SIG-M5 (cell line): ENCODE data around the gene CAMK2D.

Experiments
- DNase-seq: peaks from one replicate; lab custom pipeline; 2025; lab: John Stamatoyannopoulos, UW

The CAMK2D gene

DNA sequence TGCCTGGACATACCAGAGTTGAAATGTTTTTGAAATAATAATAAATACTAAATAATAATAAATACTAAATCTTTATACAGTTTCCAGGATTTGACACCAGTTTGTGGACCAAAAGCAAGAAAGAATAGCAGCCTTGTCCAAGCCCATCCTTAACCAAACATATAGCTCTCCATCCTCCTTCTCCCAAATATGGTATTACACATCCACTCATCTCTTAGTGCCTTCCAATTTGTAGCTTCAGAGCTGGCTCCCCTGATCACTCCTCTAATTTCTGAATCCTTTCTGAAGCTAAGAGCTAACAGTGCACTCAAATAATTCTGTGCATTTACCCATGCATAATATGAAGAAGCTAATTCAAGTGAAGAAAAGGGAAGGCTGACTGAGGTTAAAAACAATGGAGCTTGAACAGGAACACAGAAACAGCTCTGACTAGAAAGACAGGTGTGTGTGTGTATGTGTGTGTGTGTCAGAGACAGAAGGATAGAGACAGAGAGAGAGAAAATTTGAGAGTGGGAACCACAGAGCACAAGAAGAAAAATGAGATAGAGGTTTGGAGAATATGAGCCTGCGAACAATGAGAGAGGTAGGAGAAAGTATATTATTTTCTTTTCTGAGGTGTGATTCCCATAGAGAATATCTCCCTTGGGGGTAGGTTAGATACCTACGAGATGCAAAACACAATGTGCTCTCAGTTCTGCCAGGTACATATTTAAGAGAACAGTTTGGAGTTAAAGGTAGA, 123.5 kb downstream of the CAMK2D start:
- DNase-seq = no peak

- DNase-seq = no peak
These were observed 124.2 kb downstream of the CAMK2D start for GRCh38 chr4:113637363-113637762.

DNA sequence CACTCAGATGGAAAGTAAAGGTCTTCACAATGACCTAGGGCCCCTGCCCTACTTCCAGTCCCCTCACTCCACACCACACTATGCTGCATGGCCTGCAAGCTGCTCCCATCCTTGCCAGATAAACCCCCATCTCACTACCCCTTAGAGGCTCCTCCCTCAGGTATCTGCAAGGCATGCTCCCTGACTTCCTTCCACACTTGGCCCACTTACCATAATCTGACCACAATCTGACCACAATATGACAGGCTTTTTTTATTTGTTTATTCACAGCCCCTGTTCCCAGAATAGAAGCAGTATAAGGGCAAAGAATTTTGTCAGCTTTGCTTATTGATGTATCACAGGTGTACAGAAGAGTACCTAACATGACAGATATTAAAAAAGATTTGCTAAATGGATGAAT, 124.7 kb downstream of the CAMK2D start:
- DNase-seq = no peak

DNA sequence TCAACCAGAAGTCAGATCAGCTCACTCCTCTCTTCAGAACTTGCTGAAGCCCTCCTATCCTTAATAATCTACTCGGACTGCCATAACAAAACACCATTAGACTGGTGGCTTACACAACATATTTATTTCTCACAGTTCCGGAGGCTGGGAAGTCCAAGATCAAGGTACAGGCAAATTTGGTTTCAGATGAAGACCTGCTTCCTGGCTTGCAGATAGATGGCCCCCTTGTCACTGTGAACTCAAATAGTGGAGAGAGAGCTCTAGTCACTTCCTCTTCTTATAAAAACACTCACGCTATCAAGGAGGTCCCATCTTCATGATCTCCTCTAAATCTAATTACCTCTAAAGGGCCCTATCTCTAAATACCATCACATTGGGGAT, 125.1 kb downstream of the CAMK2D start:
- DNase-seq = no peak

GRCh38 chr4:113635739-113636437, 125.7 kb downstream of the CAMK2D start:
- DNase-seq = no peak

DNA sequence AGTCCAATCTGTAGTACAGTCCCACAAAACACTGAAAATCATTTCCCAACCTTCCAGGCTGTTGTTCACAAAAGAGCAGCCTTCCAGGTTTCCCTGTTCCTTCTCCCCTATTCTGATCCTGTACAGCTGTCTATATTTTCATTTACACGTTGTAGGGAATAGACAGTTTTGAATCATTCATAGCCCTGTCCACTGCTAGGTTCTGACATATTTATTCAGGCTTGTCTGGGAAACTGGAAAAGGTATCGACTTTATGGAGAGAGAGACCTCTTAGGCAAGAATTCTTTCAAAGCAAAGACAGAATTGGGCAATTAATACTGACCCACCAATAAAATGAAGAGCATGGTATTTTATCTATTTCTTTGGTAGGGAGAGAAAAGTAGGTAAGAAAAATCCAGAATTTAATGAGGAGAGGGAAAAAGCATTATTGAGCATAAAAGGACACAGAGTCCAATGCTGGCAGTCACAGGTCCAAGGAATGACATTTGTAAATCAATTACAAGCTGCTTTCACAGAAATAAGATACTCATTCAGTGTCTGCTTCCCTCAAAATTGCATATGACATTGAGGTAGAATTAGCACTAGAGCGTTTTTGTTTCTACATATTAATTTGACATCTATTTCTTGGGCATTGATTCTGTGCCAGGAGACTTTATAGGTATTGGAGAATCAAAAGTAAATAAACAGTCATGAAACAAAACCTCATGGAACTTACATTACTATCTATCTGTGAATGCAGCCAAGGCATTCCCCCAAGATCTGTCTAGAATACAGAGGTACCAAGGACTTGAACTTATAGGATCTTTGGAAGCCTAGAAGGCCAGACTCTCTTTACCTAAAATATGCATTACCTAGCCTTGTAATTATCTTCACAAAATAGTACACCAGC, 127.2 kb downstream of the CAMK2D start:
- DNase-seq = no peak

- no peak for DNase-seq
These were observed 128.1 kb downstream of the CAMK2D start for GRCh38 chr4:113633467-113633866.

DNA sequence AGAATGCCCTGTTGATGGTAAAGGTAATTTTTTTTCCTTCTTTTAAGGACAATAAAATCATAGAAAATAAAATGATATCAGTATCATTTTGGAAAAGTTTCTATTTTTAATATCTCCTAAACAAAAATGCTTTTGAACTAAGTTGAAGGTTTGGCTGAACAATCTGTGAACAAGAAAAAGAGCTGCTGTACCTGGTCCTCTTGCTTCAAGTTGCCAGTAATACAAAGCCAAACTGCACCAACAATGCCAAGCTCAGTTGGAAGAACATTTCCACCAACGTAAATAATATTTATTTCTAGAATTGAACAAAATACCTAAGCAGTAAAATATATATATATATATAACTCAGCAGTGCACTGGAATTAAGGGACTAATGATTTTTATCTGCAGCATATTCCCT, 132.8 kb downstream of the CAMK2D start:
- no peak for DNase-seq

DNA sequence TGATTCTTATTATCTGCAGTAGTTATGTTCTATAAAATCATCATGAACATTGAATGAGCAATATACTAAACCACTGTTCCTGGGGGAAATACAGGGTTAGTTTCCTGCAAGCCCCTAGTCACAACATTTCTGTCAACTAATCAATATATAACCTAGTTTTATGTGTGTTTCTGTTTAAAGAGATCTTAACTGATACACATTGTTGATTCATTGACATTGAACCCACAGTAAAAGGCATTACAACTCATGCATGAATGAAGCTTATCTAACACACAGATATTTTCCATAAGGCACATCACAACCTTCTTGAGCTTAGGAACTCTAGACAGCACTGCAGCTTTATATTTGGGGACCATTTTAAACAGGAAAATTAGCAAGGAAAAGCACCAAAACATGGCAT, 134.2 kb downstream of the CAMK2D start:
- no peak for DNase-seq

DNA sequence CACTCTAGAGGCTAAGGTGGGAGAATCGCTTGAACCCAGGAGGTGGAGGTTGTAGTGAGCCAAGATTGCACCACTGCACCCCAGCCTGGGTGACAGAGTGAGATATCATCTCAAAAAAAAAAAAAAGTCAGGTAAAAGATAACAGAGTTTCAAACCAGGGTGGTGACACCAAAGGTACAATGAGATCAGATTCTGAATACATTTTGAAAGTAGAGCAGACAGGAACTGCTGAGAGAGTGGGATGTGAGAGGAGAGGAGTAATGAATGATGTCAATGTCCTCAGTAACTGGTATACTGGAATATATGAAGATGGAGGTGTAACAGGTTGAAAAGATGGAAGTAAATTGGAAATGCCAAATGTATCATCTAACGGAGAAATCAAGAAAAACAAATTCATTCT, 135.6 kb downstream of the CAMK2D start:
- DNase-seq = no peak

- DNase-seq = no peak
These were observed 138.2 kb downstream of the CAMK2D start for GRCh38 chr4:113623274-113623894.

GRCh38 chr4:113621633-113622032, 139.9 kb downstream of the CAMK2D start:
- DNase-seq = no peak

GRCh38 chr4:113620032-113620431, 141.5 kb downstream of the CAMK2D start:
- DNase-seq = no peak

DNA sequence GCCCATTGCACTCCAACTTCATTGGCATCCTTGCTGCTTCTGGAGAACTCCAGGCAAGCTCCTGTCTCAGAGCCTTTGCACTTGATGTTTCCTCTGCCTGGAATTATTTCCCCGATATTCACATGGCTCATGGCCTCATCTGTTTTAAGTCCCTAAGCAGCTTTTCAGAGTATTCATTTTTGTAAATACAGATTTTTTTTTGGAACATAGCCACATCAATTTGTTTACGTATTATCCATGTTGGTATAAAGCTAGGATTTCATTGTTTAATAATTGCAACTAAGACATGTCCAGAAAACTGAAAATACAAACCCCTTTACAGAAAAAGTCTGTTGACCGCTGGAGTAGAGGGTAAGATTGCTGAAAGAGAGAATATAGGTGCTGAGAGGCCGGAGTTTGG, 142.0 kb downstream of the CAMK2D start:
- DNase-seq = no peak

GRCh38 chr4:113618205-113618604, 143.3 kb downstream of the CAMK2D start:
- no peak for DNase-seq

DNA sequence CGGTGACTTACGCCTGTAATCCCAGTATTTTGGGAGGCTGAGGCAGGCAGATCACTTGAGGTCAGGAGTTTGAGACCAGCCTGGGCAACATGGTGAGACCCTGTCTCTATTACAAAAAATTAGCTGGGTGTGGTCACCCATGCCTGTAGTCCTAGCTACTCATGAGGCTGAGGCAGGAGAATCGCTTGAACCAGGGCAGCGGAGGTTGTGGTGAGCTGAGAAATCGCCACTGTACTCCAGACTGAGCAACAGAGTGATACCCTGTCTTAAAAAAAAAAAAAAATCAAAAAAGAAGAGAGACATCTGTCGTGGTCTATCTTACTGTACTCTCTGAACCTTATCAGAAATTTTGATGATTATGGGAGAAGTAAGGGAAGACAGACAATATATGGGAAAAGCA, 144.3 kb downstream of the CAMK2D start:
- DNase-seq = no peak

GRCh38 chr4:113616443-113616842, 145.1 kb downstream of the CAMK2D start:
- no peak for DNase-seq

DNA sequence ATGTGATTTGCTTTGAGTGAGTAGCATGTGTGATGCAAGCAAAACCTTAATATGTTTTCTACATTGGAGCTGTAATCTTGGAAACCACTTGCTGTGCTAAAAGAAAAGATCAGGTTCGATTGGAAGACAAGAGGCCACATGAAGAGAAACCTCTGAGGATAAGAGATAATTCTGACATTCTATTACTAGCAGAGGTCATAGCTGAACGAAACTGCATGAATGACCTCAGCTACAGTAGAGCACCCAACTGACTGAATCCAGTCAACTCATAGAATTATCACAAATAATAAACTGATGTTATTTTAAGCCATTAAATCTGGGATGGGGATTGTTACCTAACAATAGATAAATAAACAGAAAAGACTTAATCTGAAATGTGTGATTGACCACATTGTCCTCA, 147.1 kb downstream of the CAMK2D start:
- DNase-seq = no peak

- DNase-seq = no peak
These were observed 148.0 kb downstream of the CAMK2D start for GRCh38 chr4:113613503-113613902.

DNA sequence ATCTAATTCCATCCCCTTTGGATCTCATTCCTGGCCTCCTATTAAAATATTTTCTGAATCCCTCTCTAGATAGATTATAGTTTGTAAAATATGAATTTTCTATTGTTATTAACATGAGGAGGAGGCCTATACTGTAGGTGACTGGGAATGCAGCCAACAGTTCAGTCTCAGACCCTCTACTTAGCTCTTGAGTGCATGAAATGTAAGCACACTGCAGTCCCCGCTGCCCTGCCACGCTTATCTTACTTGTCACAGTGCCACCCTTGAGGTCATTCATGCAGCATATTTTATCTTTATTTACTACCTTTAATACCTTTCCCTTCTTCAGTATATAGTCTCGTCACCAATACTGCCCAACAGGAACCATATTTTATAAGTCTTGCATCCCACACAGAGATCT, 151.0 kb downstream of the CAMK2D start:
- DNase-seq = no peak

DNA sequence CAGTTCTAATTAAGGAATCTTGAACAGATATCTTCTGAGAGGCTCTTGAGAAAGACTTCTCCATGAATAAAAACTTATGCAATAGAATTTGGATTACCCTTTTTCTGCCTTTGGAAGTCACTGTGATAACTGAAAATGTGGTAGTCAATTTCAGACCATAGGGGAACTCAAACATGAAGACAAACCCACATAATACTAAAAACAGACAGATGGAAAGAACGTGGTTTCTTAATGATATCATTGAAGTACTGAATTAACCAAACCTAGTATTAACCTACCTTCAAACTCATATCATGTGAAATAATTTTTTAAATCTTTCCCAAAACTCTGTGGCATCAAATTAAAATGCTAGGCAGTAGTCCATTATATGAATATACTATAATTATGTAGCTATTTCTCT, 153.5 kb downstream of the CAMK2D start:
- no peak for DNase-seq

DNA sequence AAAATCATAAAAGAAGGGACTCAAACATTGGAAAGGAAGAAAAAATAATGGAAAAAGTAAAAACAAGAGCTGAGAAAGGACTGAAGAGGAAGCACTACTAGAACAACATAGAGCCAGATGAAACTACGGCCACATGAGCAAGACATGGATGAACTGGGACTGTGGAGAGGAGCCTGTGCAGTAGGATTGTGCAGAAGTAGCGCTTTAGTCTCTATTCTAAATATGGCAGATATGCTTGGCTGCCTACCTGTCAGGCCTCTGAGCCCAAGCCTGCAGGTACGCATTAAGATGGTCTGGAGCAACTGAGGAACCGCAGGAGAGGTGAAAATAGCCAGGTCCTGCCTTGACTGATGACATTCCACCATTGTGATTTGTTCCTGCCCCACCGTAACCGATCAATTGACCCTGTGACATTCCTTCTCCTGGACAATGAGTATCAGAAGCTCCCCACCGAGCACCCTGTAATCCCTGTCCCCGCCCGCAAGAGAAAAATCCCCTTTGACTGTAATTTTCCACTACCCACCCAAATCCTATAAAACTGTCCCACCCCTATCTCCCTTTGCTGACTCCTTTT, 154.3 kb downstream of the CAMK2D start:
- DNase-seq = no peak
